Stimulated activated CD4-positive, alpha-beta T cell treated with anti-CD3 and anti-CD28 coated beads, Interleukin-4, amount 100 ng/mL, for 48 hours (primary cell): ENCODE measurements around the gene NCOA3.

Experiments
- DNase-seq, 2 donors: peaks; one replicate each; pipeline ENCODE4 v3.0.0-alpha.2; 2020; ENCODE audit warnings: low read depth in 2 of 2

NCOA3 gene

GRCh38 chr20:47704746-47705496 lies 203.2 kb downstream of the NCOA3 start:
- no peak for DNase-seq

GRCh38 chr20:47705497-47705856 lies 203.8 kb downstream of the NCOA3 start:
- DNase-seq = no peak

- no peak for DNase-seq
Observed at GRCh38 chr20:47706345-47706744, 204.7 kb downstream of the NCOA3 start.
